ENCODE measurements around the gene PCGF3. TPM values are rescaled to one million over a fixed set of nuclear protein-coding genes. Genes with fewer than 3 reads are reported as not detected.

The PCGF3 gene
- total RNA-seq, 1 donor: 40.6 TPM

DNA sequence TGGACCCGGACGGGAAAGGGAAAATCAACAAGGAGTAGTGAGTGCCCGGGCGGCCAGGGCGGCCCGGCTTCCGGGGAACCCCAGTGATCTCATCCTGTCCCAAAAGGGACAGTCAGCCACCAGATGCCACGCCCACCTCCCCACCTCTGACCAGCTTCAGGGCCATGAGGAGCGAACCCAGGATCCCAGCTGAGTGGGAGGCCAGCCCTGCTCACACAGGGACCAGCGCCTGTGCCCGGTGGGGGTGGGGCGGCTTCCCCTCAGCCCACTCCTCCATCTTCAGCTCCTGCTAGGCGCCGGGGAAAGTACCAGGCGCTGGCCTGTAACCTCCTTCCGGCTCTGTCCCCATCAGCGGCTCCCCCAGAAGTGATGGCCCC lies 25.1 kb upstream of the PCGF3 start:
- DNase-seq (ENCODE audit: low read depth): no peak
- H3K4me3 ChIP-seq (ENCODE audit: low read depth, low read length): peak overlapping the region; percentile 64
- TF ChIP-seq, protein P1, sequence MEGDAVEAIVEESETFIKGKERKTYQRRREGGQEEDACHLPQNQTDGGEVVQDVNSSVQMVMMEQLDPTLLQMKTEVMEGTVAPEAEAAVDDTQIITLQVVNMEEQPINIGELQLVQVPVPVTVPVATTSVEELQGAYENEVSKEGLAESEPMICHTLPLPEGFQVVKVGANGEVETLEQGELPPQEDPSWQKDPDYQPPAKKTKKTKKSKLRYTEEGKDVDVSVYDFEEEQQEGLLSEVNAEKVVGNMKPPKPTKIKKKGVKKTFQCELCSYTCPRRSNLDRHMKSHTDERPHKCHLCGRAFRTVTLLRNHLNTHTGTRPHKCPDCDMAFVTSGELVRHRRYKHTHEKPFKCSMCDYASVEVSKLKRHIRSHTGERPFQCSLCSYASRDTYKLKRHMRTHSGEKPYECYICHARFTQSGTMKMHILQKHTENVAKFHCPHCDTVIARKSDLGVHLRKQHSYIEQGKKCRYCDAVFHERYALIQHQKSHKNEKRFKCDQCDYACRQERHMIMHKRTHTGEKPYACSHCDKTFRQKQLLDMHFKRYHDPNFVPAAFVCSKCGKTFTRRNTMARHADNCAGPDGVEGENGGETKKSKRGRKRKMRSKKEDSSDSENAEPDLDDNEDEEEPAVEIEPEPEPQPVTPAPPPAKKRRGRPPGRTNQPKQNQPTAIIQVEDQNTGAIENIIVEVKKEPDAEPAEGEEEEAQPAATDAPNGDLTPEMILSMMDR (IDR thresholded peaks at IDR 0.05; ENCODE audit: insufficient read depth, low read depth, low read length): no peak

DNA sequence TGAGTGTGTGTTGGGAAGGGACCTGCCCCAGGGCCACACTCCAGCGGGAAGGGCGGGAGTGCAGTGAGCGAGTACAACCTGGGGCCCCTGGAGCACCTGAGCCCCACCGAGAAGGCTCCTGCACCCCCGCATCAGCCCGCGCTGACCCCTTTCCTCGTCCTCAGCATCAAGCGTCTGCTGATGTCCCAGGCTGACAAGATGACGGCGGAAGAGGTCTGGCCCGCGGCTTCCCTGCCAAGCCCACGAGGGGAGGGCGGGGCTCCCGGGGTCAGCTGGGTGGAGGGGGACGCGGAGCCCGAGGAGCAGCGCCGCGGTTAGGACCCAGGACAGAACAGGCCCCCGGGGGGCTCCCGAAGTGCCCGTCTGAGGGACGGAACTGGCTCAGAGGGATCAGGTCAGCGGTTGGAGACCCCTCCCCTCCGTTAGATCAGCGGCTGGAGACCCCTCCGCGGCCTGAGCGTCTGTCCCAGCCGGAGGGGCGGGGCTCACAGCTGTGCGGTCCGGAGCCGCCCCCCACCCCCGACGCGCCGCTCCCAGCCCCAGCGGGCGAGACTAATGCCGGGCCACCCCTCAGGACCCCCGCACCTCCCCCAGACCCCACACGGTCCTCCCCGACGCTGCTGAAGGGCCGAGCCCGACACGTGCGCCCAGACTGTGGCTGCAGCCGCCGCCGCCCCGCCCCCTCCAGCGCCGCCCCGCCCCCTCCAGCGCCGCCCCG lies 24.5 kb upstream of the PCGF3 start:
- peak; percentile 61 for DNase-seq (ENCODE audit: low read depth)
- H3K4me3 ChIP-seq (ENCODE audit: low read depth, low read length): peak overlapping the region; percentile 64
- TF ChIP-seq, protein P1 (IDR thresholded peaks at IDR 0.05; ENCODE audit: insufficient read depth, low read depth, low read length): no peak

DNA sequence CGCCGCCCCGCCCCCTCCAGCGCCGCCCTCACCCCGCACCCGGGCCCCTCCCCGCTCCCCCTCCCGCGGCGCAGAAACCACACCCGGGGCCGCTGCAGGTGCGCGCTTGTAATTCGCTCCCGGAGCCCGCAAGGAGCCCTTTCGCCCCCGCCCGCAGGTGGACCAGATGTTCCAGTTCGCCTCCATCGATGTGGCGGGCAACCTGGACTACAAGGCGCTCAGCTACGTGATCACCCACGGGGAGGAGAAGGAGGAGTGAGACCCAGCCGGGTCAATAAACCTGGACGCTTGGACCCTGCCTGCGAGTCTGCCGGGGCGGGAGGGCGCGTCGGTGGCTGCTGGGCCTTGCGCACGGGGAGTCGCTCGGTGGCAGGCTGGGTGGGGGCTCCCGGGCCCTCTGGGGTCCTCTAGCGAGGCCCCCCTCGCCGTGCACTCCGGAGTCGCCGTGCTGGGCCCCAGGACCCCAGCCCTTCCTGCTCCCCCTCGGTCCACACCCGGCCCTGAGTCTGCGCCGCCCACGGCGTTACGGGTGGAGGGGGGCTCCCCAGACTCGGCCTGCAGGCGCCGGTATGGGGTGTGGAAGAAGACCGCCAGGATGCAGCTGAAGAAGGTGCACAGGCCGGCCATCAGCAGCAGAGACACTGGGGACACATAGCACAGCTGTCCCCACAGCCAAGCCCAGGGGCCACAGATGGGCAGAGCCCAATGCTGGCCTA lies 23.7 kb upstream of the PCGF3 start:
- H3K4me3 ChIP-seq (ENCODE audit: low read depth, low read length): no peak overlapping the region
- DNase-seq (ENCODE audit: low read depth): no peak
- TF ChIP-seq, protein P1 (IDR thresholded peaks at IDR 0.05; ENCODE audit: insufficient read depth, low read depth, low read length): no peak

DNA sequence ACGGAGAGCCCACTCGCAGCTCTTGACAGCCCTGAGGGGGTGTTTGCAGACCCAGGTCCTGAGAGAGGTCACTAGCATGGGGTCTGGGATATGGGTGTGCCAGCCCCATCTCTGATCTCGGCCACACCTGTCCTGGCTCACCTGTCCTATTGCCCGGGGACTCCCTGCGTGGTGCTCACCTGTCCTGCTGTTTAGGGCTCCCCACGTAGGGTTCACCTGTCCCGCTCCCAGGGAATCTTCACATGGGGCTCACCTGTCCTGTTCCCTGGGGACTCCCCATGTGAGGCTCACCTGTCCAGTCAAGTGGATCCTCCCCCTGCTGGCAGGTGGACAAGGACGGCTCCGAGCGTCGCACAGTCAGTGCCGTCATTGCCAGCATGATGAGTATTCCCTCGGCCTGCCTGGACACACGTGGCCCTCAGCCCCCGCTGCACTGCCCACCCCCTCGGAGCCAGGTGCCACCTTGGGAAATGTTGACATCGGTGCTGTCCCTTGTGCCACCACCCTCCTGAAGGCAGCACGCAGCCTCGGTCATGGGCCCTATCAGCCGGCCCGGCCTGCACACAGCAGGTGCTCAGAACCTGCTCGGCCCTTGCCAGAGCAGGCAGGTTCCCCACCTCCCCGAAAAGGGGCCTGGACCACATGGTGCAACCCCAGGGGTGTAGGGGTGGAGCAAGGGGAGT lies 23.0 kb upstream of the PCGF3 start:
- no peak overlapping the region for H3K4me3 ChIP-seq (ENCODE audit: low read depth, low read length)
- TF ChIP-seq, protein P1 (IDR thresholded peaks at IDR 0.05; ENCODE audit: insufficient read depth, low read depth, low read length): no peak
- DNase-seq (ENCODE audit: low read depth): no peak

DNA sequence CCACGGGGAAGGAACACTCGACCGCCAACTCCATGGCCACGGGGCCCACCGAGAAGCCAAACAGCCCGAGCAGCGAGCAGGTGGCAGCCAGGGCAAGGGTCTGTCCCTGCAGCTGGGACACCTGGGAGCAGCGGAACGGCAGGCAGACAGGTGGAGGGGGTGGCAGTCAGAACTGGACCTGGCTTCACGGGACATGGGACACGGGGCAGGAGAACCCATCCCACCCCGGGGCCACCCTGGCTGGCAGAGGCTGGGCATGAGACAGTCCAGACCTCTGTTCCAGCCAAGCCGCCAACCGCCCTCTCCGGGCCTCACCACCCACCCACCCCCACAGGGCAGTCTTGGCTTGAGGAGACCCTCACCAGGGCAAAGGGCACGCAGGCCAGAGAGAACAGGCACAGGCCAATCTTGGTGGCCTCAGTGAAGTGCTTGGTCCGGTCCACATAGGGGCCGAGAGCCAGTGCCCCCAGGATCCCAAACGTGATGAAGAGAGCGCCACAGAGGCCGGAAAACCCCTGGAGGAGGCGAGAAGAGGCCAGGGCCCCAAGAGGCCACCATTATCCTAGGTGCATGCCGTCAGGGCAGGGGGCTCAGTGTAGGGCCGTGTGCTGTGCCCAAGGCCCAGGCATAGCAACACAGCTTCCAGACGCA lies 22.3 kb upstream of the PCGF3 start:
- H3K4me3 ChIP-seq (ENCODE audit: low read depth, low read length): no peak overlapping the region
- TF ChIP-seq, protein P1 (IDR thresholded peaks at IDR 0.05; ENCODE audit: insufficient read depth, low read depth, low read length): no peak
- no peak for DNase-seq (ENCODE audit: low read depth)

DNA sequence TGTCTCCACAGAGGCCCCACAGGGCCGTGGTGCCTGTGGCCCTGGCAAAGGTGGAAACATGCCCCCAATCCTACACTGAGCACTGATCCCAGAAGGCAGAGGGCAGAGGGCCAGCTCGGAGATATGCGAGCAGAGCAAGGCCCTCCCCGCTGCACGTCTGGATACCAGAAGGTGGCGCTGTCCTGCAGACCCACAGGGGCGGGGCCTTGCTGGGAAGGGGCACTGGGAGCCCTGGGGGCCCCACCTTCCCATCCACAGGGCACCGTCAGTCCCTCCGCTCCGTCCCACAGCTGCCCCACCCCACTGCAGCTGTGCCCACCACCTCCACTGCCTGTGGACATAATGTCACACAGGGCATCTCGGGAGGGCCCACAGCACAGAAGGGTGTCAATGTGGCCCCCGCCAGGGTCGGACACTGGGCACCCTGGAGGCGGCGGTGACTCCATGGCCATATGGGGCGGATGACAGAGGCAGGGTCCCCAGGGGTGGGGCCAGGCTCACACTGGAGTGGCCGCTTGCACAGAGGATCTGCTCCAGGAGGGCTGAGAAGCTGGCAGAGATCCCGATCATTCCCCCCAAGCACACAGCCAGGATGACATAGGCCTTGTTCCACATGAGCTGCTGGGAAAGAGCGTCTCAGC lies 21.5 kb upstream of the PCGF3 start:
- DNase-seq (ENCODE audit: low read depth): peak; percentile 78
- TF ChIP-seq, protein P1 (IDR thresholded peaks at IDR 0.05; ENCODE audit: insufficient read depth, low read depth, low read length): peak; percentile 78
- no peak overlapping the region for H3K4me3 ChIP-seq (ENCODE audit: low read depth, low read length)

Data from fibroblast of villous mesenchyme (primary cell).